Stimulated activated CD4-positive, alpha-beta T cell treated with anti-CD3 and anti-CD28 coated beads, Interleukin-2, amount 100 ng/mL, for 24 hours (primary cell): ENCODE results near the gene ZNF467.

Experiments used
- DNase-seq, 2 donors: peaks; one replicate each; pipeline ENCODE4 v3.0.0-alpha.2; 2020

Gene ZNF467, protein sequence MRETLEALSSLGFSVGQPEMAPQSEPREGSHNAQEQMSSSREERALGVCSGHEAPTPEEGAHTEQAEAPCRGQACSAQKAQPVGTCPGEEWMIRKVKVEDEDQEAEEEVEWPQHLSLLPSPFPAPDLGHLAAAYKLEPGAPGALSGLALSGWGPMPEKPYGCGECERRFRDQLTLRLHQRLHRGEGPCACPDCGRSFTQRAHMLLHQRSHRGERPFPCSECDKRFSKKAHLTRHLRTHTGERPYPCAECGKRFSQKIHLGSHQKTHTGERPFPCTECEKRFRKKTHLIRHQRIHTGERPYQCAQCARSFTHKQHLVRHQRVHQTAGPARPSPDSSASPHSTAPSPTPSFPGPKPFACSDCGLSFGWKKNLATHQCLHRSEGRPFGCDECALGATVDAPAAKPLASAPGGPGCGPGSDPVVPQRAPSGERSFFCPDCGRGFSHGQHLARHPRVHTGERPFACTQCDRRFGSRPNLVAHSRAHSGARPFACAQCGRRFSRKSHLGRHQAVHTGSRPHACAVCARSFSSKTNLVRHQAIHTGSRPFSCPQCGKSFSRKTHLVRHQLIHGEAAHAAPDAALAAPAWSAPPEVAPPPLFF

DNA sequence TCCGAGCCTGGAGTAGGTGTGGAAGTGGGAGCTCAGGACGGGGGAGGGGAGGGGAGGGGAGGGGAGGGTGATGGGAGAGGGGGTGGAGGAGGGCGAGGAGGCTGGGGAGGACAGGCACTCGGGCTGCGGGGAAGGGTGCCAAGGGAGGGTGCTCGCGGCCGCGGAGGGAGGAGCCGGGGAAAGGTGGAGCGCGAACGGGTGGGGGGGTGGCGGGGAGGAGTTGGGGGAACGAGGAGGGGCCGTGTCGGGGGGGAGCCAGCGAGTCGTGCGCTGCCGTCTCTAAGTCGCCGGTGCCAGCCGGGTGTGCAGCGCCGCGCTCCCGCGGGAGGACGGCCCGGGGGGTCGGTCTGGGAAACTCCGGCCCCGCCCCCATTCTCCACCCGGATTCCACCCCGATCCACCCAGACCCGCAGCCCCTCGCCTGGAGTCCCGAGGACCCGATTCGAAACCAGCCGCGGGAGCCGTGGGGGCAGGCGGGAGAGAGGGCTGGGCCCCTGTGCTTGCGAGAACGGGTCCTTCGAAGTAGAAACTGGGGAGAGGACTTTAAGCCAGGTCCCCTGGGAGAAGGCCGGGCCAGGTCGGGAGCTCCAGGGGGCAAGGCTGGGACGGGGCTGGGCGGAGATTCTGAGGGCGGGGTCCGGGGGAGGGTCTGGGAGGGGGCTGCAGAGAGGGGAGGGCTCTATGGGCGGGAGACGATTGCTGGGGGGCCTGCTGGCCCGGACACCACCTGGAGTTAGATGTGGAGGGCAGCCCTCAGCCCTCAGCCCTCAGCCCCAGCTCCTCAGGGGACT is at the start of gene ZNF467:
TSS of gene ZNF467 (minus strand) at position 143 of the 791 bp plus-strand sequence. CDS start 2,556 bp downstream, outside the sequence.
- peak; percentile 36 to 46 for DNase-seq

DNA sequence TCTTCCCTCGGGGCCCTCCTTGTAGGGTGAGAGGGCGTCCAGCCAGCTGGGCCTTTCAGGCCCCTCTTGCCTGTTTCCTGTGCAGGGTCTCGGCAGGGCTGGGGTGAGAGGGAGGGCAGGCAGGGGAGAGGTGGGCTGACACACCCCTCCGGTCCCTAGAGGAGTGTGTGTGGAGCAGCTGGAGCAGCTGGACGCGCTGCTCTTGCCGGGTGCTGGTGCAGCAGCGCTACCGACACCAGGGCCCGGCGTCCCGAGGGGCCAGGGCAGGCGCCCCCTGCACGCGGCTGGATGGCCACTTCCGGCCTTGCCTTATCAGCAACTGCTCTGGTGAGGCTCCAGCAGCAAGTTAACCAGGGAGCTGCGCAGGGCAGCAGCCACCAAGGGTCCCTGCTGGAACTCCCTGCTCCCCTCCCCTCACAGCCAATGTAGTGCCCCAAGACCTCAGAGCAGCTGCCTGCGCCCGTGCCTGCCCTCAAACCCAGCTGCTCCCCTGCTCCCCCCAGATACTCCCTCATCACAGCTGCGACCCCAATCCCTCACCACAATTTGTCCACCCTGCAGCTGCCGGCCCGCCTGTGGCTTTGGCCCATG is 49.1 kb upstream of the ZNF467 start:
- DNase-seq, result no peak

DNA sequence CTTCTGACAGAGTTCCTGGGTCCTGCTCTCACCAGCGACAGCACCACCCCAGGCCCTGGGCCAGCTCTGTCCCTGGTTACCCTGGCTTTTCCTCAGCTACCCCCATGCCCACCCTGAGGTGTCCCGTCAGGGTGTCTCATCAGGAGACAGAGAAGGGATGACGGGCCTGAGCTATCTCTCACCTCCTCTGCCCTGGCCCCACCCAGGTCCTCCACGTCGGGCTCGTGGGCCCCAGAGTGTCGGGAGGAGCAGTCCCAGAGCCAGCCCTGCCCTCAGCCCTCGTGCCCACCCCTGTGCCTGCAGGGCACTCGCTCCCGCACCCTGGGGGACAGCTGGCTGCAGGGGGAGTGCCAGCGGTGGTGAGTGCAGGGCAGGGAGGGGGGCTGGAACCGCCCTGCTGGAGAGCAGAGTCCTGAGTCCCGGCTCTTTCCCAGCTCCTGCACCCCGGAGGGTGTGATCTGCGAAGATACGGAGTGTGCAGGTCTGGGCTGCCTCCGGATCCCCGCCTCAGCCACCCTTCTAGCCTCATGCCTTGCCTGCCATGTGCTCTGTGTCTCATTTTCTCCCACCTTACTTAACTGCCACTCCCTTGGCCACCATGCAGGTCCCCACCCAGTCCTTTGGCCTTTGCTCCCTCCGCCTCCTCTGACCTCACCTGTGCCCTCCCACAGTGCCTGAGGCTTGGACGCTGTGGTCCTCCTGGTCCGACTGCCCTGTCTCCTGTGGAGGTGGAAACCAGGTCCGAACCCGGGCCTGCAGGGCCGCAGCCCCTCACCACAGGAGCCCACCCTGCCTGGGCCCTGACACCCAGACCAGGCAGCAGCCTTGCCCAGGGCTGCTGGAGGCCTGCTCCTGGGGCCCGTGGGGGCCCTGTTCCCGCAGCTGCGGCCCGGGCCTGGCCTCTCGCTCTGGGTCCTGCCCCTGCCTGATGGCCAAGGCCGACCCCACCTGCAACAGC is 48.1 kb upstream of the ZNF467 start:
- DNase-seq, result no peak

DNA sequence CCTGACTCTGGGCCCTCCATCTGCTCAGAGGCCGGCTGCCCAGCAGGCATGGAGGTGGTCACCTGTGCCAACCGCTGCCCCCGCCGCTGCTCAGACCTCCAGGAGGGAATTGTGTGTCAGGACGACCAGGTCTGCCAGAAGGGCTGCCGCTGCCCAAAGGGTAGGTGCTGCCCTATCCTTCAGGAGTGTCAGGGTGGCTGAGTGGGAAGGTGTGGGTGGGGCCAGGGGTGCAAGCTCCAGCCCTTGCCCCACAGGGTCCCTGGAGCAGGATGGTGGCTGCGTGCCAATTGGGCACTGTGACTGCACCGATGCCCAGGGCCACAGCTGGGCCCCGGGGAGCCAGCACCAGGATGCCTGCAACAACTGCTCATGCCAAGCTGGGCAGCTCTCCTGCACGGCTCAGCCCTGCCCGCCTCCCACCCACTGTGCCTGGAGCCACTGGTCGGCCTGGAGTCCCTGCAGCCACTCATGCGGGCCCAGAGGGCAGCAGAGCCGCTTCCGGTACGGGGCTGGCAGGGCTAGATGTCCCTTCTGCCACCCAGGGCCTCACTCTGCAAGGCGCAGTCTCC is 47.3 kb upstream of the ZNF467 start:
- DNase-seq, result no peak

DNA sequence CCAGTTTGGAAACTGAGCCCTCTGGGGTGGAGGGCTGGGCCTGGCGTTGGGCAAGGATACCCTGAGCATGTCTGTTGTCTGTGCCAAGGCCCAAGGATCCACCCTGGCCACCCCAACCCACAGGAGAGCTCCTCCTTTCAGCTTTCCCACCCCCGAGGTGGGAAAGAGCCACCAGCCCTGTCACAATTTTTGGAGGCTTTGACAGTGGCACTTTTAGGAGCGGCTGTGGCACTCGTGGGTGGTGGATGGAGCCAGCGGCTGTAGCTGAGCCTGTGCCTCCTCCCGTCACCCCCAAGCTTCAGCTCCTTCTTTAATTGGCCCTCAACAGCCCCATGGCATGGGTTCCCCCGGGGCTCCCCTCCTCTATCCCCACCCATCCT is 46.6 kb upstream of the ZNF467 start:
- DNase-seq, result no peak

DNA sequence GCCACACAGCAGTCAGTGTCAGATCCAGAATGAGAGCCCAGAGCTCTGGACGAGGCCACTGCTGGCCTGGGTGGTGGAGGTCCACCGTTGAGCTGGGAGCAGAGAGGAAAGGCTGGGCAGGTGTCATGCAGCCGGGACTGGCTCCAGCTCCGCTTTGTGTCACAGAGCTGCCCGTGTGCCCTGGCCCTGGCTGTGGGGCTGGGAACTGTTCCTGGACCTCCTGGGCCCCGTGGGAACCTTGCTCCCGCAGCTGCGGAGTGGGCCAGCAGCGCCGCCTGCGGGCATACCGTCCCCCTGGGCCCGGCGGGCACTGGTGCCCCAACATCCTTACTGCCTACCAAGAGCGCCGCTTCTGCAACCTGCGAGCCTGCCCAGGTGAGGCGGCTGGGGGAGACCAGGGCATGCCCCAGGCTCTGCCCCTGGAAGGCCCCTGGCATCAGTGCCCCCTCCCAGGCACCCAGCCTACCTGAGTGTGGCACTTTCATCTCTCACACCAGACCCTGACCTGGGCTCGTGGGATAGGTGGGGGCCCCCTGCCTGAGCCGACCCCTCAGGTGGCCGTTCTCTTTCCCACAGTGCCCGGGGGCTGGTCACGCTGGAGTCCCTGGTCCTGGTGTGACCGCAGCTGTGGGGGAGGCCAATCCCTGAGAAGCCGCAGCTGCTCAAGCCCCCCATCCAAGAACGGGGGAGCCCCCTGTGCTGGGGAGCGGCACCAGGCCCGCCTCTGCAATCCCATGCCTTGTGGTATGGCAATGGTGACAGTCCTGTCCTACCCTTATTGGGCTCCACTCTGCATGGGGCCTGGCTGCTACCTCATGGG is 46.0 kb upstream of the ZNF467 start:
- no peak for DNase-seq

DNA sequence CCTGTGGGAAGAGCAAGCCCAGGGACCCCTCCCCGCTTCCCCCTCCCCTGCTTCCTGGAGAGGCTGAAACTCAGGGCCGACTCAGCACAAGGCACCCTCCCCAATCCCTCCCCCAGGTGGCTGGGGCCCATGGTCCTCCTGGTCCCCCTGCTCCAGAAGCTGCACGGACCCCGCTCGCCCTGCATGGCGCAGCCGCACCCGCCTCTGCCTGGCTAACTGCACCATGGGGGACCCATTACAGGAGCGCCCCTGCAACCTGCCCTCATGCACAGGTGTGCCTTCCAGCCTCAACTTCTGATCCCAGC is 45.1 kb upstream of the ZNF467 start:
- no peak for DNase-seq

DNA sequence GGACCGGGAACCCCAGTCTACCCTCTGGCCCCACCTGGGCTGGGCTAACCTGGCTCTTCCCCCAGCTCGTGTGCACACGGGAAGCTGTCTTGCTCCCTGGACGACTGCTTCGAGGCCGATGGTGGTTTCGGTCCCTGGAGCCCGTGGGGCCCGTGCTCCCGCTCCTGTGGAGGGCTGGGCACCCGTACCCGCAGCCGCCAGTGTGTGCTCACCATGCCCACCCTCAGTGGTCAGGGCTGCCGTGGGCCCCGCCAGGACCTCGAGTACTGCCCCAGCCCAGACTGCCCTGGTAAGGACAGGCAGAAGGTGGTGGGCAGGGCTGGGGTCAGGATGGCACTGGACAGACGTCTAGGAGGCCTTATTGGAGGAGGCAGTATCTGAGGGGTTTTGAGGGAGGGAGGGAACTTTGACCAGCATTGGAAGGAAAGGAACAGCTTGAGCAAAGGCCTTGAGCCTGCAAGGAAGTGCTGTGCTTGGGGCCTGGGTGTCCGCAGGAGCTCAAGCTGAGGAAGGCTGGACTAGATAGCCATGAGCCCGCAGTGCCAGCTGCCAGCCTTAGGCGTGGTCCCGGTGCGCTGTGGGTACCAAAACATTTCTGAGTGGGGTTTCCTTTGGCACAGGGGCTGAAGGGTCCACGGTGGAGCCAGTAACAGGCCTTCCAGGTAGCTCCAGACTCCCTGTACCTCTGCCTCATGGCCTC is 44.6 kb upstream of the ZNF467 start:
- no peak for DNase-seq

DNA sequence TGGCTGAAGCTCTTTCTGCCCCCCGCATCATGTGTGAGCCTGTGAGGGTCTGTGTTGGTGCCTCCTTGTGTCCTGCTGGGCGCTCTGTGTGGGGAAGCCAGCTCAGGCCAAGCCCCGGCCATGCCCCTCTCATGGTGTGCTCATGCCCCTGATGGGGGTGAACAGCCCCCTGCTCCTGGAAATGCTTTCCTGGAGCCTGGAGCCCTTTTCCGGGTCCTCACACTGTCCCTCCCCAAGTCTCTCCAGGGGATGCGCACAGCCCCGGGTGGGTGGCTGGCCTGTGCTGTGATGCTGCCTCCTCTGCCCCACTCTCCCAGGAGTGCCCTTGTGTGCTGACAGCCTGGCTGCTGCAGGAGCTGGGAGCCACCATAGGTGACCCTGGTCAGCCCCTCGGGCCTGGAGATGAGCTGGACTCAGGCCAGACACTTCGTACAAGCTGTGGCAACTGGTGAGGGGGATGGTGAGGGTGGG is 43.9 kb upstream of the ZNF467 start:
- DNase-seq, result no peak

DNA sequence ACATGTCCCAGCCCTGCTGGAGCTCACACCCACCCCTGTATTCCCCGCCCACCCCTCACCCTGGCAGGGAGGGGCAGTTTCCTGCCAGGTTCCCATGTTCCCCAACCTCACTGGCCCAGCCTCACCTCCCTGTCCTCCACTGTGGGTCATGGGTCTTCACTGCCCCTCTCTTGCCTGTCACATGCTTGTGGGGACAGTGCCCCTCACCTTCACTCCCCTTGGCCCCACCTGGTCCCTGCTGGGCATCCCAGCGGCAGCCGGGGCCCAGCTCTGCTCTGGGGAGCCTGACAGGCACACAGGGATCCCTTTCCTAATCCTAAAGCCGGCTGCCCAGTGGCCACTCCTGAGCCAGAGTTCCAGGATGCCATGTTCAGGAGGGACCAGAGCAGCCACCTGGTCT is 43.4 kb upstream of the ZNF467 start:
- DNase-seq, result no peak

DNA sequence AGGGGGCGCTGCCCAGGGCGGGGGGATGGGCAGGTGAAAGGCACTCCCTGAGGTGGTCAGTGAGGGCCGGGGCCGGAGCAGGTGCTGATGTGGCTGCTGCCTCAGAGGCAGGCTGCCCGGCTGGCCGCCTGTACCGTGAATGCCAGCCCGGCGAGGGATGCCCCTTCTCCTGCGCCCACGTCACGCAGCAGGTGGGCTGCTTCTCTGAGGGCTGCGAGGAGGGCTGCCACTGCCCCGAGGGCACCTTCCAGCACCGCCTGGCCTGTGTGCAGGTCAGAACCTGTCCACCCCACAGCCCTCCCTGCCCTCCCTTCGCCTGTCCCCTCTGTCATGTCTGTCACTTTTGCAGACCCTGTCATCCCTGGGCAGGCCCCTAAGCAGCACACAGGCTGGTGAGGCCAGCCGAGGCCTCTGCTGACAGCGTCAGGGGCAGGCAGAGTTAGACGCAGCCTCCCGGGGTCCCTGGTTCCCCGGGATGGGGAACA is 42.9 kb upstream of the ZNF467 start:
- DNase-seq, result no peak

DNA sequence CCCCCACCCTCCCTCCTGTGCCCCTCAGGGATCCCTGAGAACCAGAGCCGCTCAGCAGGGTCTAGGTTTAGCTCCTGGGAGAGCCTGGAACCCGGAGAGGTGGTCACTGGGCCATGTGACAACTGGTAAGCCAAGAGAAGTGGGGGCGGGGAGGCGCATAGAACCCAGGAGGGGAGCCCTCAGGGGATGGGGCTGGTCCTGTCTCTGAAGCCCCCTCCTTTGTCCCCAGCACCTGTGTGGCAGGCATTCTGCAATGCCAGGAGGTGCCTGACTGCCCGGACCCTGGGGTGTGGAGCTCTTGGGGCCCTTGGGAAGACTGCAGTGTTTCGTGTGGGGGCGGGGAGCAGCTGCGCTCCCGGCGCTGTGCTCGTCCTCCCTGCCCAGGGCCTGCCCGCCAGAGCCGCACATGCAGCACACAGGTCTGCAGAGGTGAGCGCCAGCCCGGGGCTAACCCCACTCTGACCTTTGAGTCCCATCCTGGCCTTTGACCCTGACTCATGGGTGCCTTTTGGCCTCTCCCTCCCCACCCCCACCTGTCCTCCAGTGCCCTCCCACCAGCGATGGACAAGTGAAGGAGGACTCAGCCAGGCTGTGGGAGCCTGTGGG is 42.4 kb upstream of the ZNF467 start:
- DNase-seq, result no peak

DNA sequence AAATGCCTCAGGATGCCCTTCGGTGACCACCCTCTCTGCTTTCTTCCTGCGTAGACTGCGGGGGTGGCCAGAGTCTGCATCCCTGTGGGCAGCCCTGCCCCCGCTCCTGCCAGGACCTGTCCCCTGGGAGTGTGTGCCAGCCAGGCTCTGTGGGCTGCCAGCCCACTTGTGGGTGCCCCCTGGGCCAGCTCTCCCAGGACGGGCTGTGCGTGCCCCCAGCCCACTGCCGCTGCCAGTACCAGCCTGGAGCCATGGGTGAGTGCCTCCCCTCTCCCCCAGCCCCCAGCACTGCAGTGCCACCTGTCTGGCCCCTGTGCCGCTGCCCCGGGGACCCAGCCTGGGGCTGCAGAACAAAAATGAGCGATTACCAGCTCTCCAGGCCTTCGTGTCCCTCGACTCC is 41.7 kb upstream of the ZNF467 start:
- no peak for DNase-seq

DNA sequence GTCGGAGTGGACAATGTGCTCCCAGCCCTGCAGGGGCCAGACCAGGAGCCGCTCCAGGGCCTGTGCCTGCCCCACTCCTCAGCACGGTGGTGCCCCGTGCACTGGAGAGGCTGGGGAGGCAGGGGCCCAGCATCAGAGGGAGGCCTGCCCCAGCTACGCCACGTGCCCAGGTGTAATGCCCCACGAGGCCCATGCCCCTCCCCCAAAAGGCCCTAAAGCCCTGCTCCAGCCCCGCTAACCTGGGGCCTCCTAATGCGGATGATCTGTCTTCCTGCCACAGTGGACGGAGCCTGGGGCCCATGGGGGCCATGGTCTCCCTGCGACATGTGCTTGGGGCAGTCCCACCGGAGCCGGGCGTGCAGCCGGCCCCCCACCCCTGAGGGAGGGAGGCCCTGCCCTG is 41.1 kb upstream of the ZNF467 start:
- DNase-seq, result no peak

DNA sequence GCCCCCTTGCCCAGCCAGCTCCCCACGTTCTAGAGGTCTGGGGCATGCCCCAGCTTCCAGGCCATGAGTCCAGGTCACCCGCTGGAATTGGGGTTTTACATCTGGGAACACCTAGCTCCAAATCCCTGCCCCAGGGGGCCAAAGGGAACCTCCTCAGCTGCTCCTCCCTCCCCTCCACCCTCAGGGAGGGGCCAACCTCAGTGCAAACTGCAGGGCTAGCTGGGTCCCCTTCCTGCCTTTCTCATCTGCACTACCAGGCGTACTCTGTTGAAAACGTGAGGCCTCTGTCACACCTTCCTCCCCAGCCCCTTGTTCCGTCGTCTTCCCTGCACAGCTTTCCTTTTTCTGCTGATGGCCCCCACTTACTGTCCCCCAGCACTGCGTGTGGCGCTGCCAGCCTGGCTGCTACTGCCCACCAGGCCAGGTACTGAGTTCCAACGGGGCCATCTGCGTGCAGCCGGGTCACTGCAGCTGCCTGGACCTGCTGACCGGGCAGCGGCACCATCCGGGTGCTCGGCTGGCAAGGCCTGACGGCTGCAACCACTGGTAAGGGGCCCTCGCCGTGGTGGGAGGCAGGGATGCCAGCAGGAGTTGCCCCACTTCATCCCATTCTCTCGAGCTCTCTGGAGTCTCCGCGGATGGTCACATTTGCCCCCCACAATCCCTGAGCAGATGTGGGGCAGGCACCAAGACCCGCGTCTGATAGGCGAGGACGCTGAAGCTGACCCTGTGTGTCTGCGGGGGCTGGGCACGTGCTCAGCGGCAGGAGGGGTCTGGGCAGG is 40.1 kb upstream of the ZNF467 start:
- no peak for DNase-seq

DNA sequence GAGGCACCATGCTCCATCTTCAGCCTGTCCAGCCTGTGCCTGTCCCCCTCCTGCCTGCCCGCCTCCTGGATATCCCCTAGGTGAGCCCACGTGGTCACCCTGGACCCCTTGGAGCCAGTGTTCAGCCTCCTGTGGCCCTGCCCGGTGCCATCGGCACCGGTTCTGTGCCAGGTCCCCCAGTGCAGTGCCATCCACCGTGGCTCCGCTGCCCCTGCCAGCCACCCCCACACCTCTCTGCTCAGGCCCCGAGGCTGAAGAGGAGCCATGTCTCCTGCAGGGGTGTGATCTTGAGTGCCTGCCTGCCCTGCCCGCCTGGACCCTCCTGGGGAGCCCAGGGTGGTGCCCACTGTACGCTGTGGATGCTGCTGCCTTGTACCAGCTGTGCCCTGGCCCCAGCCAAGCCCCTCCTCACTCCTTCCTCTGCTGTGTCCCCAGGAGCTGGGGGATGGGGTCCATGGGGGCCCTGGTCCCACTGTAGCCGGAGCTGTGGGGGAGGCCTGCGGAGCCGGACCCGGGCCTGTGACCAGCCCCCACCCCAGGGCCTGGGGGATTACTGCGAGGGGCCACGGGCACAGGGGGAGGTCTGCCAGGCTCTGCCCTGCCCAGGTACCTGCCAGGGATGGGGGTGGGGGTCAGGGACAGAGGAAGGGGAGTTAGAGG is 38.6 kb upstream of the ZNF467 start:
- DNase-seq, result no peak

DNA sequence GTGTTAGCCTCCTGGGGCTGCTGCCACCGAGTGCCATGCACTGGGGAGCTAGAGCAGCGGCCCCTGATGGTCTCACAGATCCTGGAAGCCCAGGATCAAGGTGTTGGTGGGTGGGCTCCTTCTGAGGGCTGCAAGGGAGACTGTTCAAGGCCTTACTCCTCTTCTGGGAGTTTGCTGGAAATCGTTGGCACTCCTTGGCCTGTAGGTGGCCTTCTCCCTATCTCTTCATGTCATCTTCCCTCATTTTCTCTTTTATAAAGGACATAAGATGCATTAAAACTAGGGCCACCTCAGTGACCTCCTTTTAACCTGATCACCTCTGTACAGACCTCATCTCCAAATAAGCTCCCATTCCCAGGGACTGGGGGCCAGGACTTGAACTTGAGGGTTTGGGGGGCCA is 37.8 kb upstream of the ZNF467 start:
- DNase-seq, result no peak

DNA sequence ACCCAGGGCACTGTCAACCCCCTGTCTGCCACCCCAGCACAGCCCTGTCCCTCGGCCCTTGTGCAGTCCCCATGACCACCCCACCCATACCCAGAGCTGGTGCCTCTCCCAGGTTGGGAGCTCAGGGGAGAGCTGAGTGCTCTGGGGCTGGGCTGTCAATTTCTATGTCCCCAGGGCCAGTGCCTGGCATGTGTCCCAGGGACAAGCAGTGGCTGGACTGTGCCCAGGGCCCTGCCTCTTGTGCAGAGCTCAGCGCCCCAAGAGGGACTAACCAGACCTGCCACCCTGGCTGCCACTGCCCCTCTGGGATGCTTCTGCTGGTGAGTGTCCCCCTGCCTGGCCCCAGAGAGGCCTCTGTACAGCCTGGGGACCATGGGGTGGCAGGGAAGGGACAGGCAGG is 35.8 kb upstream of the ZNF467 start:
- DNase-seq, result no peak
